ENCODE results near the gene CDKAL1.

GRCh38 chr6:20744911-20745557, 210.8 kb downstream of the CDKAL1 start:
- no peak for TF ChIP-seq CTCF (IDR thresholded peaks at IDR 0.05; ENCODE audit: control extremely low read depth in 1 of 3, insufficient read depth in 1 of 3, low read depth in 1 of 3, low read length in 3 of 3)
- no peak for TF ChIP-seq CHD2 (IDR thresholded peaks at IDR 0.05; ENCODE audit: low read length)
- no peak for TF ChIP-seq SRF (IDR thresholded peaks at IDR 0.05; ENCODE audit: low read depth, low read length)
- no peak for TF ChIP-seq CEBPB (IDR thresholded peaks at IDR 0.05; ENCODE audit: low read depth, low read length)

All from H1 (cell line).